GM23338 (cell line): ENCODE measurements around the gene SLC16A9. TPM values are rescaled to one million over a fixed set of nuclear protein-coding genes. Genes with fewer than 3 reads are reported as not detected.

Experiments
- ATAC-seq: fragments of 200-7000 bp; cut with Tn5 transposase; 3 replicates; pipeline ENCODE4 v1.9.1; 2020
- DNase-seq: peaks from one replicate; pipeline ENCODE4 v3.0.0-alpha.2; 2015; ENCODE audit warnings: low spot score
- H2AFZ ChIP-seq: fragments of 200-600 bp; sonication (generic); 2 replicates; pipeline ENCODE4 v1.8.0; 2016; ENCODE audit warnings: antibody characterized with exemption, mild to moderate bottlenecking, moderate library complexity
- H3F3A ChIP-seq: fragments of 200-600 bp; sonication (generic); replicated peaks from 2 replicates; pipeline ENCODE4 v1.8.0; 2017; ENCODE audit warnings: antibody characterized with exemption, mixed run types, low read depth
- H3K27ac ChIP-seq: fragments of 200-600 bp; sonication (generic); 2 replicates; pipeline ENCODE4 v1.6.1; 2016; ENCODE audit warnings: low read depth
- H3K27me3 ChIP-seq: fragments of 200-600 bp; sonication (generic); 2 replicates; pipeline ENCODE4 v1.8.0; 2016; ENCODE audit warnings: mild to moderate bottlenecking, mixed run types, moderate library complexity; ENCODE audit not compliant: insufficient read depth
- H3K36me3 ChIP-seq: fragments of 200-600 bp; sonication (generic); 2 replicates; pipeline ENCODE4 v1.8.0; 2016; ENCODE audit warnings: mild to moderate bottlenecking; ENCODE audit not compliant: insufficient read depth
- H3K4me1 ChIP-seq: fragments of 200-600 bp; sonication (generic); 2 replicates; pipeline ENCODE4 v1.8.0; 2016; ENCODE audit warnings: mild to moderate bottlenecking, moderate library complexity; ENCODE audit not compliant: insufficient read depth
- H3K4me2 ChIP-seq: fragments of 200-600 bp; sonication (generic); 2 replicates; pipeline ENCODE4 v1.7.1; 2017; ENCODE audit warnings: mixed run types
- H3K4me3 ChIP-seq: fragments of 200-600 bp; sonication (generic); 2 replicates; pipeline ENCODE4 v1.6.1; 2016; ENCODE audit warnings: mixed run types
- H3K79me2 ChIP-seq: fragments of 200-600 bp; sonication (generic); replicated peaks from 2 replicates; pipeline ENCODE4 v1.8.0; 2017; ENCODE audit warnings: mild to moderate bottlenecking; ENCODE audit not compliant: insufficient read depth
- H3K9me2 ChIP-seq: fragments of 200-600 bp; sonication (generic); 2 replicates; pipeline ENCODE4 v1.8.0; 2017; ENCODE audit not compliant: insufficient read depth
- H4K20me1 ChIP-seq: fragments of 200-600 bp; sonication (generic); replicated peaks from 2 replicates; pipeline ENCODE4 v1.8.0; 2017; ENCODE audit warnings: mild to moderate bottlenecking; ENCODE audit not compliant: insufficient read depth
- H3K27ac Mint-ChIP-seq: 2 replicates; pipeline ENCODE4 v1.8.0; 2020; ENCODE audit warnings: inconsistent platforms, mild to moderate bottlenecking, moderate library complexity, mixed read lengths
- H3K27me3 Mint-ChIP-seq: 3 replicates; pipeline ENCODE4 v1.8.0; 2022; ENCODE audit warnings: low read depth, mild to moderate bottlenecking, moderate library complexity, mixed read lengths, inconsistent platforms; ENCODE audit not compliant: insufficient read depth, poor library complexity
- H3K36me3 Mint-ChIP-seq: 3 replicates; pipeline ENCODE4 v1.8.0; 2021; ENCODE audit warnings: low read depth, mild to moderate bottlenecking, inconsistent platforms, moderate library complexity, mixed read lengths
- H3K4me1 Mint-ChIP-seq: 3 replicates; pipeline ENCODE4 v1.8.0; 2020; ENCODE audit warnings: mild to moderate bottlenecking, inconsistent platforms, mixed read lengths
- H3K4me3 Mint-ChIP-seq: 3 replicates; pipeline ENCODE4 v1.8.0; 2021; ENCODE audit warnings: moderate library complexity, mild to moderate bottlenecking, inconsistent platforms, mixed read lengths
- H3K9me3 Mint-ChIP-seq: 3 replicates; pipeline ENCODE4 v1.8.0; 2020; ENCODE audit warnings: moderate library complexity, mild to moderate bottlenecking, inconsistent platforms, mixed read lengths
- CREB1 ChIP-seq: fragments of 250-450 bp; sonication (Bioruptor Pico); IDR thresholded peaks from 2 replicates; pipeline ENCODE4 v1.5.0; 2020; ENCODE audit warnings: low read depth, mild to moderate bottlenecking, moderate library complexity
- EZH2 ChIP-seq: fragments of 200-600 bp; sonication (generic); IDR thresholded peaks from one replicate; pipeline ENCODE4 v1.8.0; 2017; ENCODE audit warnings: antibody characterized with exemption, mild to moderate bottlenecking, low read depth; ENCODE audit not compliant: unreplicated experiment
- EZH2phosphoT487 ChIP-seq: fragments of 200-600 bp; sonication (generic); IDR thresholded peaks from one replicate; pipeline ENCODE4 v1.8.1; 2018; ENCODE audit warnings: antibody characterized with exemption; ENCODE audit not compliant: unreplicated experiment
- JUNB ChIP-seq: IDR thresholded peaks from one replicate; pipeline ENCODE4 v1.6.1; 2016; ENCODE audit warnings: antibody characterized with exemption; ENCODE audit not compliant: unreplicated experiment
- NANOG ChIP-seq: IDR thresholded peaks from 2 replicates; pipeline ENCODE4 v1.6.1; 2016; ENCODE audit warnings: antibody characterized with exemption, borderline replicate concordance
- POLR2AphosphoS5 ChIP-seq: IDR thresholded peaks from 2 replicates; pipeline ENCODE4 v1.6.1; 2016; ENCODE audit warnings: antibody characterized with exemption, low read depth
- STAT1 ChIP-seq: IDR thresholded peaks from one replicate; pipeline ENCODE4 v1.6.1; 2016; ENCODE audit warnings: antibody characterized with exemption; ENCODE audit not compliant: unreplicated experiment
- ZNF114 ChIP-seq: fragments of 250-450 bp; sonication (Bioruptor Pico); IDR thresholded peaks from 2 replicates; pipeline ENCODE4 v1.5.0; 2020; ENCODE audit warnings: mild to moderate bottlenecking, moderate library complexity
- ZNF331 ChIP-seq: fragments of 250-450 bp; sonication (Bioruptor Pico); IDR thresholded peaks from 2 replicates; pipeline ENCODE4 v1.5.0; 2020; ENCODE audit warnings: low read depth, mild to moderate bottlenecking, moderate library complexity
- polyA plus RNA-seq: library from polyadenylated mRNA; unstranded; fragments of >200 nt; fragmentation: Nextera tagmentation; extraction: Ambion mirVana; gene quantifications from 2 replicates; pipeline ENCODE4 v1.2.1, GENCODE V29; 2016
- total RNA-seq: library from RNA; depleted of rRNA; stranded (reverse); fragments of >200 nt; shearing (Covaris generic); gene quantifications from 2 replicates; pipeline ENCODE4 v1.2.3, GENCODE V29; 2014
- TF ChIP-seq, protein P1 (sequence below): fragments of 250-450 bp; sonication (Bioruptor Pico); IDR thresholded peaks from 2 replicates; pipeline ENCODE4 v1.5.0; 2020; ENCODE audit warnings: mild to moderate bottlenecking, moderate library complexity
- TF ChIP-seq, protein P2 (sequence below), 2 experiments: fragments of 200-600 bp in 1 of 2; sonication (generic) in 1 of 2; conservative IDR thresholded peaks; 2 replicates each; pipeline versions ENCODE4 v1.5.1 to v1.6.1; 2016 to 2017; ENCODE audit warnings: antibody characterized with exemption in 2 of 2, low read depth in 2 of 2, mild to moderate bottlenecking in 2 of 2, moderate library complexity in 1 of 2
- TF ChIP-seq, protein P3 (sequence below): IDR thresholded peaks from 2 replicates; pipeline ENCODE4 v1.6.1; 2016; ENCODE audit warnings: antibody characterized with exemption
- TF ChIP-seq, protein P4 (sequence below): IDR thresholded peaks from one replicate; pipeline ENCODE4 v1.6.1; 2018; ENCODE audit warnings: antibody characterized with exemption; ENCODE audit not compliant: unreplicated experiment

The SLC16A9 gene
- total and polyA plus RNA-seq, 2 experiments from 2014 or later: 6.5 to 11.4 TPM

DNA sequence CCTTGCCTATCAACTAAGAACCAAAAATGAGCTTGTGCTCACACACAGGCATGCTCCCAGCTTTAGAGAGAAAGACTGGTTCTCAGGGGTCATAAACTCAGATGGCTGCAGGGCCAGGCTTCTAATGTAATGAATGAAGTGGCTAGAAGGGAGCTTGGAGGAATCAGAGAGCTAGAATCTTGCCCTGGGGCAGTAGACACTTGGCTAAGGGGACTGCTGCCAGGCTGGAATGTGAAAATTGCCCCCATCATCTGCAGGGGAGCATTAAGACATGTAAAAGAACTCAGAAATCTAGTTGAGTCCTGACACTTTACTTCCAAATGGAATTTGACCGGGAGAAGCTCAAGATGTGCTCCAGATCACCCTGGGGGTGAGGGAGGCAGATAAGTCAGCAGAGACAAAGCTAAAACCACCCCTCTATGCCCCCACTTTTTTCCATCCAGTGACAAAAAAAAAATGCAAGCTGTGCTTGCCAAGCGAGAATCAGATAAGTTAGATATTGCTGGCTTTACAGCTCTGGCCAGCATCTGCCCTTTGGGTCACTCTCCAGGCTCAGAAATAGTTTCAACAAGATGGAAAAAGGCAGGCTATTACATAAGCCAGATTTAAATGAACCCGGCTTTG lies 2.3 kb upstream of the SLC16A9 start:
- Histone ChIP-seq H4K20me1 (no peaks in the 10 kb centered on the region), H3K79me2 (peaks cover 9% of the 10 kb centered on the region; the same call in 1 of the 2 replicates), H3K27ac (no peak overlapping the region), H3K4me2 (no peak overlapping the region), H2AFZ (peak overlapping the region; percentile 38; the same call in 1 of the 2 replicates), H3K27me3 (peaks cover 35% of the 10 kb centered on the region), H3F3A (0 out of 2 replicates have a peak, but pooled peaks cover 3% of the 10 kb centered on the region), H3K36me3 (no peaks in the 10 kb centered on the region), H3K9me2 (no peaks in the 10 kb centered on the region), H3K4me1 (peaks cover 9% of the 10 kb centered on the region), H3K4me3 (no peak overlapping the region)
- ATAC-seq (no peak), DNase-seq (no peak)
- Mint-ChIP-seq H3K9me3 (no peaks in the 10 kb centered on the region), H3K4me3 (no peak overlapping the region), H3K4me1 (peaks cover 23% of the 10 kb centered on the region; the same call in 2 of the 3 replicates), H3K27me3 (peaks cover 10% of the 10 kb centered on the region), H3K27ac (no peak overlapping the region), H3K36me3 (no peaks in the 10 kb centered on the region; the same call in 2 of the 3 replicates)
- TF ChIP-seq EZH2: no peak
- TF ChIP-seq ZNF331 (CRISPR knock-in tag): no peak
- TF ChIP-seq, protein P1, sequence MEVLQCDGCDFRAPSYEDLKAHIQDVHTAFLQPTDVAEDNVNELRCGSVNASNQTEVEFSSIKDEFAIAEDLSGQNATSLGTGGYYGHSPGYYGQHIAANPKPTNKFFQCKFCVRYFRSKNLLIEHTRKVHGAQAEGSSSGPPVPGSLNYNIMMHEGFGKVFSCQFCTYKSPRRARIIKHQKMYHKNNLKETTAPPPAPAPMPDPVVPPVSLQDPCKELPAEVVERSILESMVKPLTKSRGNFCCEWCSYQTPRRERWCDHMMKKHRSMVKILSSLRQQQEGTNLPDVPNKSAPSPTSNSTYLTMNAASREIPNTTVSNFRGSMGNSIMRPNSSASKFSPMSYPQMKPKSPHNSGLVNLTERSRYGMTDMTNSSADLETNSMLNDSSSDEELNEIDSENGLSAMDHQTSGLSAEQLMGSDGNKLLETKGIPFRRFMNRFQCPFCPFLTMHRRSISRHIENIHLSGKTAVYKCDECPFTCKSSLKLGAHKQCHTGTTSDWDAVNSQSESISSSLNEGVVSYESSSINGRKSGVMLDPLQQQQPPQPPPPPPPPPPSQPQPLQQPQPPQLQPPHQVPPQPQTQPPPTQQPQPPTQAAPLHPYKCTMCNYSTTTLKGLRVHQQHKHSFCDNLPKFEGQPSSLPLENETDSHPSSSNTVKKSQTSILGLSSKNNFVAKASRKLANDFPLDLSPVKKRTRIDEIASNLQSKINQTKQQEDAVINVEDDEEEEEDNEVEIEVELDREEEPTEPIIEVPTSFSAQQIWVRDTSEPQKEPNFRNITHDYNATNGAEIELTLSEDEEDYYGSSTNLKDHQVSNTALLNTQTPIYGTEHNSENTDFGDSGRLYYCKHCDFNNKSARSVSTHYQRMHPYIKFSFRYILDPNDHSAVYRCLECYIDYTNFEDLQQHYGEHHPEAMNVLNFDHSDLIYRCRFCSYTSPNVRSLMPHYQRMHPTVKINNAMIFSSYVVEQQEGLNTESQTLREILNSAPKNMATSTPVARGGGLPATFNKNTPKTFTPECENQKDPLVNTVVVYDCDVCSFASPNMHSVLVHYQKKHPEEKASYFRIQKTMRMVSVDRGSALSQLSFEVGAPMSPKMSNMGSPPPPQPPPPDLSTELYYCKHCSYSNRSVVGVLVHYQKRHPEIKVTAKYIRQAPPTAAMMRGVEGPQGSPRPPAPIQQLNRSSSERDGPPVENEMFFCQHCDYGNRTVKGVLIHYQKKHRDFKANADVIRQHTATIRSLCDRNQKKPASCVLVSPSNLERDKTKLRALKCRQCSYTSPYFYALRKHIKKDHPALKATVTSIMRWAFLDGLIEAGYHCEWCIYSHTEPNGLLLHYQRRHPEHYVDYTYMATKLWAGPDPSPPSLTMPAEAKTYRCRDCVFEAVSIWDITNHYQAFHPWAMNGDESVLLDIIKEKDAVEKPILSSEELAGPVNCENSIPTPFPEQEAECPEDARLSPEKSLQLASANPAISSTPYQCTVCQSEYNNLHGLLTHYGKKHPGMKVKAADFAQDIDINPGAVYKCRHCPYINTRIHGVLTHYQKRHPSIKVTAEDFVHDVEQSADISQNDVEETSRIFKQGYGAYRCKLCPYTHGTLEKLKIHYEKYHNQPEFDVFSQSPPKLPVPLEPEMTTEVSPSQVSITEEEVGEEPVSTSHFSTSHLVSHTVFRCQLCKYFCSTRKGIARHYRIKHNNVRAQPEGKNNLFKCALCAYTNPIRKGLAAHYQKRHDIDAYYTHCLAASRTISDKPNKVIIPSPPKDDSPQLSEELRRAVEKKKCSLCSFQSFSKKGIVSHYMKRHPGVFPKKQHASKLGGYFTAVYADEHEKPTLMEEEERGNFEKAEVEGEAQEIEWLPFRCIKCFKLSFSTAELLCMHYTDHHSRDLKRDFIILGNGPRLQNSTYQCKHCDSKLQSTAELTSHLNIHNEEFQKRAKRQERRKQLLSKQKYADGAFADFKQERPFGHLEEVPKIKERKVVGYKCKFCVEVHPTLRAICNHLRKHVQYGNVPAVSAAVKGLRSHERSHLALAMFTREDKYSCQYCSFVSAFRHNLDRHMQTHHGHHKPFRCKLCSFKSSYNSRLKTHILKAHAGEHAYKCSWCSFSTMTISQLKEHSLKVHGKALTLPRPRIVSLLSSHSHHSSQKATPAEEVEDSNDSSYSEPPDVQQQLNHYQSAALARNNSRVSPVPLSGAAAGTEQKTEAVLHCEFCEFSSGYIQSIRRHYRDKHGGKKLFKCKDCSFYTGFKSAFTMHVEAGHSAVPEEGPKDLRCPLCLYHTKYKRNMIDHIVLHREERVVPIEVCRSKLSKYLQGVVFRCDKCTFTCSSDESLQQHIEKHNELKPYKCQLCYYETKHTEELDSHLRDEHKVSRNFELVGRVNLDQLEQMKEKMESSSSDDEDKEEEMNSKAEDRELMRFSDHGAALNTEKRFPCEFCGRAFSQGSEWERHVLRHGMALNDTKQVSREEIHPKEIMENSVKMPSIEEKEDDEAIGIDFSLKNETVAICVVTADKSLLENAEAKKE (CRISPR knock-in tag): no peak
- TF ChIP-seq JUNB: no peak
- no peak for TF ChIP-seq POLR2AphosphoS5
- no peak for TF ChIP-seq STAT1
- TF ChIP-seq, protein P2, sequence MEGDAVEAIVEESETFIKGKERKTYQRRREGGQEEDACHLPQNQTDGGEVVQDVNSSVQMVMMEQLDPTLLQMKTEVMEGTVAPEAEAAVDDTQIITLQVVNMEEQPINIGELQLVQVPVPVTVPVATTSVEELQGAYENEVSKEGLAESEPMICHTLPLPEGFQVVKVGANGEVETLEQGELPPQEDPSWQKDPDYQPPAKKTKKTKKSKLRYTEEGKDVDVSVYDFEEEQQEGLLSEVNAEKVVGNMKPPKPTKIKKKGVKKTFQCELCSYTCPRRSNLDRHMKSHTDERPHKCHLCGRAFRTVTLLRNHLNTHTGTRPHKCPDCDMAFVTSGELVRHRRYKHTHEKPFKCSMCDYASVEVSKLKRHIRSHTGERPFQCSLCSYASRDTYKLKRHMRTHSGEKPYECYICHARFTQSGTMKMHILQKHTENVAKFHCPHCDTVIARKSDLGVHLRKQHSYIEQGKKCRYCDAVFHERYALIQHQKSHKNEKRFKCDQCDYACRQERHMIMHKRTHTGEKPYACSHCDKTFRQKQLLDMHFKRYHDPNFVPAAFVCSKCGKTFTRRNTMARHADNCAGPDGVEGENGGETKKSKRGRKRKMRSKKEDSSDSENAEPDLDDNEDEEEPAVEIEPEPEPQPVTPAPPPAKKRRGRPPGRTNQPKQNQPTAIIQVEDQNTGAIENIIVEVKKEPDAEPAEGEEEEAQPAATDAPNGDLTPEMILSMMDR (conservative IDR thresholded peaks at IDR 0.05; ENCODE audit: low read depth in 2 of 2): no peak
- TF ChIP-seq ZNF114 (CRISPR knock-in tag): no peak
- TF ChIP-seq, protein P3, sequence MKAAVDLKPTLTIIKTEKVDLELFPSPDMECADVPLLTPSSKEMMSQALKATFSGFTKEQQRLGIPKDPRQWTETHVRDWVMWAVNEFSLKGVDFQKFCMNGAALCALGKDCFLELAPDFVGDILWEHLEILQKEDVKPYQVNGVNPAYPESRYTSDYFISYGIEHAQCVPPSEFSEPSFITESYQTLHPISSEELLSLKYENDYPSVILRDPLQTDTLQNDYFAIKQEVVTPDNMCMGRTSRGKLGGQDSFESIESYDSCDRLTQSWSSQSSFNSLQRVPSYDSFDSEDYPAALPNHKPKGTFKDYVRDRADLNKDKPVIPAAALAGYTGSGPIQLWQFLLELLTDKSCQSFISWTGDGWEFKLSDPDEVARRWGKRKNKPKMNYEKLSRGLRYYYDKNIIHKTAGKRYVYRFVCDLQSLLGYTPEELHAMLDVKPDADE: no peak
- TF ChIP-seq CREB1 (CRISPR knock-in tag): no peak
- TF ChIP-seq NANOG: no peak
- TF ChIP-seq EZH2phosphoT487: no peak
- TF ChIP-seq, protein P4, sequence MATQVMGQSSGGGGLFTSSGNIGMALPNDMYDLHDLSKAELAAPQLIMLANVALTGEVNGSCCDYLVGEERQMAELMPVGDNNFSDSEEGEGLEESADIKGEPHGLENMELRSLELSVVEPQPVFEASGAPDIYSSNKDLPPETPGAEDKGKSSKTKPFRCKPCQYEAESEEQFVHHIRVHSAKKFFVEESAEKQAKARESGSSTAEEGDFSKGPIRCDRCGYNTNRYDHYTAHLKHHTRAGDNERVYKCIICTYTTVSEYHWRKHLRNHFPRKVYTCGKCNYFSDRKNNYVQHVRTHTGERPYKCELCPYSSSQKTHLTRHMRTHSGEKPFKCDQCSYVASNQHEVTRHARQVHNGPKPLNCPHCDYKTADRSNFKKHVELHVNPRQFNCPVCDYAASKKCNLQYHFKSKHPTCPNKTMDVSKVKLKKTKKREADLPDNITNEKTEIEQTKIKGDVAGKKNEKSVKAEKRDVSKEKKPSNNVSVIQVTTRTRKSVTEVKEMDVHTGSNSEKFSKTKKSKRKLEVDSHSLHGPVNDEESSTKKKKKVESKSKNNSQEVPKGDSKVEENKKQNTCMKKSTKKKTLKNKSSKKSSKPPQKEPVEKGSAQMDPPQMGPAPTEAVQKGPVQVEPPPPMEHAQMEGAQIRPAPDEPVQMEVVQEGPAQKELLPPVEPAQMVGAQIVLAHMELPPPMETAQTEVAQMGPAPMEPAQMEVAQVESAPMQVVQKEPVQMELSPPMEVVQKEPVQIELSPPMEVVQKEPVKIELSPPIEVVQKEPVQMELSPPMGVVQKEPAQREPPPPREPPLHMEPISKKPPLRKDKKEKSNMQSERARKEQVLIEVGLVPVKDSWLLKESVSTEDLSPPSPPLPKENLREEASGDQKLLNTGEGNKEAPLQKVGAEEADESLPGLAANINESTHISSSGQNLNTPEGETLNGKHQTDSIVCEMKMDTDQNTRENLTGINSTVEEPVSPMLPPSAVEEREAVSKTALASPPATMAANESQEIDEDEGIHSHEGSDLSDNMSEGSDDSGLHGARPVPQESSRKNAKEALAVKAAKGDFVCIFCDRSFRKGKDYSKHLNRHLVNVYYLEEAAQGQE: no peak
